ENCODE measurements around the gene VWF.

DNA sequence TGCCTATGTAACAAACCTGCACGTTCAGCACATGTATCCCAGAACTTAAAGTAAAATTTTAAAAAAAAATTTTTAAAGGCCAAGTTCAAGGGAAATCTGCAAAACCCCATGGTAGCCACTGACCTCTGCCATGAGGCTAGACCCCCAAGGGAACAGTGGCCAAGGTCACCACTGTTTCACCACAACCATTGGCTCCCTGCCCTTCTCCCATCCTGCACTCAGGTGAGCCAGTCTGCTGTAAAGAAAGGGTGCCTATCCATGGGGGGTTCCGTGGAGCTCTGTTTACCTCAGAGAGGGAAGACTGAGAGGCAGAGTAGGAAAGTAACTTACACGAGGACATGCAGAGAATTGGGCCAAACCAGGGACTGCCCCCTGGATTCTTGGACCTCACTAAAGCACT lies 38.6 kb downstream of the VWF start:
- TF ChIP-seq ZBTB1 (CRISPR knock-in tag; IDR thresholded peaks at IDR 0.05; ENCODE audit: borderline replicate concordance) (no peak), EZH2 (conservative IDR thresholded peaks at IDR 0.05; ENCODE audit: low read depth, low read length) (no peak), POLR2AphosphoS5 (IDR thresholded peaks at IDR 0.05; ENCODE audit: low read depth, low read length) (no peak)
- TF ChIP-seq, protein P1, sequence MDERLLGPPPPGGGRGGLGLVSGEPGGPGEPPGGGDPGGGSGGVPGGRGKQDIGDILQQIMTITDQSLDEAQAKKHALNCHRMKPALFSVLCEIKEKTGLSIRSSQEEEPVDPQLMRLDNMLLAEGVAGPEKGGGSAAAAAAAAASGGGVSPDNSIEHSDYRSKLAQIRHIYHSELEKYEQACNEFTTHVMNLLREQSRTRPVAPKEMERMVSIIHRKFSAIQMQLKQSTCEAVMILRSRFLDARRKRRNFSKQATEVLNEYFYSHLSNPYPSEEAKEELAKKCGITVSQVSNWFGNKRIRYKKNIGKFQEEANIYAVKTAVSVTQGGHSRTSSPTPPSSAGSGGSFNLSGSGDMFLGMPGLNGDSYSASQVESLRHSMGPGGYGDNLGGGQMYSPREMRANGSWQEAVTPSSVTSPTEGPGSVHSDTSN (CRISPR knock-in tag; IDR thresholded peaks at IDR 0.05), result no peak
- TF ChIP-seq, protein P2, sequence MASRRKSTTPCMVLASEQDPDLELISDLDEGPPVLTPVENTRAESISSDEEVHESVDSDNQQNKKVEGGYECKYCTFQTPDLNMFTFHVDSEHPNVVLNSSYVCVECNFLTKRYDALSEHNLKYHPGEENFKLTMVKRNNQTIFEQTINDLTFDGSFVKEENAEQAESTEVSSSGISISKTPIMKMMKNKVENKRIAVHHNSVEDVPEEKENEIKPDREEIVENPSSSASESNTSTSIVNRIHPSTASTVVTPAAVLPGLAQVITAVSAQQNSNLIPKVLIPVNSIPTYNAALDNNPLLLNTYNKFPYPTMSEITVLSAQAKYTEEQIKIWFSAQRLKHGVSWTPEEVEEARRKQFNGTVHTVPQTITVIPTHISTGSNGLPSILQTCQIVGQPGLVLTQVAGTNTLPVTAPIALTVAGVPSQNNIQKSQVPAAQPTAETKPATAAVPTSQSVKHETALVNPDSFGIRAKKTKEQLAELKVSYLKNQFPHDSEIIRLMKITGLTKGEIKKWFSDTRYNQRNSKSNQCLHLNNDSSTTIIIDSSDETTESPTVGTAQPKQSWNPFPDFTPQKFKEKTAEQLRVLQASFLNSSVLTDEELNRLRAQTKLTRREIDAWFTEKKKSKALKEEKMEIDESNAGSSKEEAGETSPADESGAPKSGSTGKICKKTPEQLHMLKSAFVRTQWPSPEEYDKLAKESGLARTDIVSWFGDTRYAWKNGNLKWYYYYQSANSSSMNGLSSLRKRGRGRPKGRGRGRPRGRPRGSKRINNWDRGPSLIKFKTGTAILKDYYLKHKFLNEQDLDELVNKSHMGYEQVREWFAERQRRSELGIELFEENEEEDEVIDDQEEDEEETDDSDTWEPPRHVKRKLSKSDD (CRISPR knock-in tag; IDR thresholded peaks at IDR 0.05; ENCODE audit: low read depth), result no peak

All from HepG2 (cell line).